ENCODE measurements around the gene SGO1.

- TF ChIP-seq CTCF (IDR thresholded peaks at IDR 0.05) = no peak
- TF ChIP-seq POLR2A (IDR thresholded peaks at IDR 0.05) = no peak
These were observed 31.1 kb downstream of the SGO1 start for GRCh38 chr3:20154928-20155327.

Measured in Peyer's patch (tissue), 4 donors.